ACC112 (cell line): ENCODE measurements around the gene TVP23B.

Experiments
- H2AFZ ChIP-seq: fragments of 200-600 bp; sonication (generic); one replicate; pipeline ENCODE4 v1.6.0; 2017; ENCODE audit warnings: antibody characterized with exemption, low read length; ENCODE audit not compliant: unreplicated experiment
- H3K27ac ChIP-seq: fragments of 200-600 bp; sonication (generic); 2 replicates; pipeline ENCODE4 v1.5.1; 2014; ENCODE audit warnings: low read depth, mild to moderate bottlenecking, antibody characterized with exemption, low read length, moderate library complexity
- H3K27me3 ChIP-seq: fragments of 200-600 bp; sonication (generic); 2 replicates; pipeline ENCODE4 v1.6.1; 2014; ENCODE audit warnings: mild to moderate bottlenecking, antibody characterized with exemption, low read length, moderate library complexity, mixed read lengths; ENCODE audit not compliant: insufficient read depth
- H3K36me3 ChIP-seq: fragments of 200-600 bp; sonication (generic); 2 replicates; pipeline ENCODE4 v1.6.1; 2016; ENCODE audit warnings: mild to moderate bottlenecking, antibody characterized with exemption, low read length, moderate library complexity, mixed read lengths; ENCODE audit not compliant: insufficient read depth
- H3K4me1 ChIP-seq: fragments of 200-600 bp; sonication (generic); one replicate; pipeline ENCODE4 v1.6.1; 2016; ENCODE audit warnings: low read length, mixed read lengths; ENCODE audit not compliant: insufficient read depth, unreplicated experiment, control insufficient read depth
- H3K4me3 ChIP-seq: fragments of 200-600 bp; sonication (generic); 2 replicates; pipeline ENCODE4 v1.5.1; 2014; ENCODE audit warnings: mild to moderate bottlenecking, low read depth, low read length
- H3K79me2 ChIP-seq: fragments of 200-600 bp; sonication (generic); one replicate; pipeline ENCODE4 v1.6.0; 2016; ENCODE audit warnings: low read length; ENCODE audit not compliant: control insufficient read depth, unreplicated experiment, insufficient read depth

The TVP23B gene

DNA sequence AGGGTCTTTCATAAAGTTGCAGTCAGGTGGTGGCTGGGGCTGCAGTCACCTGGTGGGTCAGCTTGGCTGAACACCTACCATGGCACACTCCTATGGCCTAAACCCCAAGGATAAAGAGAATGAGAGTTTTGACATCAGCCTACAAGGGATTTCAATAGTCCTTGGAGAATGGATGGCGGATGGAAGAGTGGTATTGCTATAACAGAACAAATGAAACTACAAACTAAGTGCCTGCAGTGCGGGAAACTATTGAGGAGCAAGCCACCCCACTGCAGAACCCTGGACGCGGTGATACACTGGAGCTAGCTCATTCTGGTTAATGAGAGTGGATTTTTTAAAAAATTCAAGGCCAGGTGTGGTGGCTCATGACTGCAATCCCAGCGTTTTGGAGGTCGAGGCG, 74.0 kb downstream of the TVP23B start:
- Histone ChIP-seq H3K4me1 (peaks cover 30% of the 10 kb centered on the region), H3K36me3 (no peaks in the 10 kb centered on the region), H2AFZ (no peak overlapping the region), H3K27ac (no peak overlapping the region), H3K79me2 (peaks cover 32% of the 10 kb centered on the region), H3K4me3 (peak overlapping the region; percentile 92), H3K27me3 (no peaks in the 10 kb centered on the region)

DNA sequence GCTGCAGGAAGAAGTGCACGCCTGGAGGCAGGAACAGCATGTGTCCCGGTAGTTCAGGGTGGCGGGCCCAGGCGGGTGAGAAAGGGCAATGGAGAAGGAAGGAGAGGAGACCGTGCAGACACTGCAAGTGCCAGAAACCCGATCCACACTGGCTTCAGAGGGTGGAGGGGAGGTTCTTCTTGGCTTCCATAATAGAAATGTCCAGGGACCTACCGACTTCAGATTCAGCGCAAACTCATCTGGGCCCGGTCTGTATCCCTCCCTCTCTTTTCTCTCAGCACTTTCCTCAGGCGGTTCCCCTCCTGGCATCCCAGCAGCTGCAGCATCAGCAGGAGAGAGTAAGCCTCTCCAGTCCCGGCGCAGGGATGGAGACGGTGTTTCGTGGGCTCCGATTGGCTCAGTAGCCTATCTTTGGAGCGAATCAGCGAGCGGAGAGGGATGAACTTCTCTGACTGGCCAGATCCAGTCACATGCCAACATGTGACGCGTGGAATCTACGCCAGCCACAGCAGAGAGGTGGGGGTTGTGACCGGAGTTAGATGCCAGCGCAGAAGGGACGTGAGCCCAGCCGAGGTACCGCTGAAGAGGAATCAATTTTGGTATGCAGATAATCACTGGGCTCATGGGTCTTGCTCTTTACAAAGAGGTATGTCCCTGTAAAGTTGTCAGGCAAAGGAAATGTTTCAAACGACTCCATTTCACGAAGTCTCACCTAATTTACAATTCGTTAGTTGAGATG, 75.0 kb downstream of the TVP23B start:
- Histone ChIP-seq H3K36me3 (no peaks in the 10 kb centered on the region), H2AFZ (peak overlapping the region; percentile 95), H3K4me1 (peaks cover 29% of the 10 kb centered on the region), H3K27me3 (no peaks in the 10 kb centered on the region), H3K79me2 (peaks cover 42% of the 10 kb centered on the region), H3K27ac (peak overlapping the region; percentile 71), H3K4me3 (peak overlapping the region; percentile 92)
